ENCODE data around the gene AKAP6. TPM values are rescaled to one million over a fixed set of nuclear protein-coding genes. Genes with fewer than 3 reads are reported as not detected.

Gene AKAP6
- total and polyA plus RNA-seq, 2 experiments from 2014 or later = 0.38 to 0.42 TPM

GRCh38 chr14:32596390-32596789 is 267.3 kb downstream of the AKAP6 start:
- no peaks in the 10 kb centered on the region for H3K9me2 ChIP-seq (ENCODE audit: insufficient read depth)
- no peak overlapping the region for H3K4me3 ChIP-seq
- ATAC-seq (no peak), DNase-seq (ENCODE audit: low spot score) (no peak)
- no peaks in the 10 kb centered on the region for H4K20me1 ChIP-seq (replicated peaks; ENCODE audit: insufficient read depth)
- TF ChIP-seq REST (IDR thresholded peaks at IDR 0.05; ENCODE audit: unreplicated experiment) = no peak
- no peak for TF ChIP-seq POLR2AphosphoS5 (IDR thresholded peaks at IDR 0.05; ENCODE audit: low read depth)
- TF ChIP-seq ZNF331 (CRISPR knock-in tag; IDR thresholded peaks at IDR 0.05; ENCODE audit: low read depth) = no peak
- TF ChIP-seq EZH2 (IDR thresholded peaks at IDR 0.05; ENCODE audit: low read depth, unreplicated experiment) = no peak
- no peak for TF ChIP-seq CTCF (conservative IDR thresholded peaks at IDR 0.05; ENCODE audit: low read depth in 2 of 2)
- TF ChIP-seq STAT1 (IDR thresholded peaks at IDR 0.05; ENCODE audit: unreplicated experiment) = no peak
- no peak for TF ChIP-seq JUNB (IDR thresholded peaks at IDR 0.05; ENCODE audit: unreplicated experiment)
- no peak for TF ChIP-seq ZNF462 (CRISPR knock-in tag; IDR thresholded peaks at IDR 0.05)
- no peak for TF ChIP-seq CREB1 (CRISPR knock-in tag; IDR thresholded peaks at IDR 0.05; ENCODE audit: low read depth)
- TF ChIP-seq ZNF114 (CRISPR knock-in tag; IDR thresholded peaks at IDR 0.05) = no peak
- TF ChIP-seq EZH2phosphoT487 (IDR thresholded peaks at IDR 0.05; ENCODE audit: unreplicated experiment) = no peak
- TF ChIP-seq NANOG (IDR thresholded peaks at IDR 0.05; ENCODE audit: borderline replicate concordance) = no peak
- no peak for TF ChIP-seq ETS1 (IDR thresholded peaks at IDR 0.05)
- Mint-ChIP-seq H3K27me3 (ENCODE audit: insufficient read depth, low read depth, poor library complexity) (no peaks in the 10 kb centered on the region), H3K27ac (no peak overlapping the region), H3K36me3 (ENCODE audit: low read depth) (no peaks in the 10 kb centered on the region), H3K4me3 (no peak overlapping the region), H3K9me3 (no peaks in the 10 kb centered on the region), H3K4me1 (no peaks in the 10 kb centered on the region)
- H2AFZ ChIP-seq = no peak overlapping the region
- no peaks in the 10 kb centered on the region for H3F3A ChIP-seq (replicated peaks; ENCODE audit: low read depth)
- H3K27me3 ChIP-seq (ENCODE audit: insufficient read depth) = no peaks in the 10 kb centered on the region
- no peaks in the 10 kb centered on the region for H3K79me2 ChIP-seq (replicated peaks; ENCODE audit: insufficient read depth)
- no peak overlapping the region for H3K27ac ChIP-seq (ENCODE audit: low read depth)
- H3K36me3 ChIP-seq (ENCODE audit: insufficient read depth) = no peaks in the 10 kb centered on the region
- no peaks in the 10 kb centered on the region for H3K4me1 ChIP-seq (ENCODE audit: insufficient read depth)
- no peak overlapping the region for H3K4me2 ChIP-seq

Measured in GM23338 (cell line).